Stromal cell of bone marrow (primary cell): ENCODE data around the gene ADAMTSL4.
"Not testable (repeated sequence)": the region's sequence is repeated elsewhere in the genome, so short reads cannot be mapped to it uniquely, and the experiment has no call there.

Source experiments
- DNase-seq: peaks from one replicate; pipeline ENCODE4 v3.0.0-alpha.2; 2012; ENCODE audit warnings: low read depth

The ADAMTSL4 gene

DNA sequence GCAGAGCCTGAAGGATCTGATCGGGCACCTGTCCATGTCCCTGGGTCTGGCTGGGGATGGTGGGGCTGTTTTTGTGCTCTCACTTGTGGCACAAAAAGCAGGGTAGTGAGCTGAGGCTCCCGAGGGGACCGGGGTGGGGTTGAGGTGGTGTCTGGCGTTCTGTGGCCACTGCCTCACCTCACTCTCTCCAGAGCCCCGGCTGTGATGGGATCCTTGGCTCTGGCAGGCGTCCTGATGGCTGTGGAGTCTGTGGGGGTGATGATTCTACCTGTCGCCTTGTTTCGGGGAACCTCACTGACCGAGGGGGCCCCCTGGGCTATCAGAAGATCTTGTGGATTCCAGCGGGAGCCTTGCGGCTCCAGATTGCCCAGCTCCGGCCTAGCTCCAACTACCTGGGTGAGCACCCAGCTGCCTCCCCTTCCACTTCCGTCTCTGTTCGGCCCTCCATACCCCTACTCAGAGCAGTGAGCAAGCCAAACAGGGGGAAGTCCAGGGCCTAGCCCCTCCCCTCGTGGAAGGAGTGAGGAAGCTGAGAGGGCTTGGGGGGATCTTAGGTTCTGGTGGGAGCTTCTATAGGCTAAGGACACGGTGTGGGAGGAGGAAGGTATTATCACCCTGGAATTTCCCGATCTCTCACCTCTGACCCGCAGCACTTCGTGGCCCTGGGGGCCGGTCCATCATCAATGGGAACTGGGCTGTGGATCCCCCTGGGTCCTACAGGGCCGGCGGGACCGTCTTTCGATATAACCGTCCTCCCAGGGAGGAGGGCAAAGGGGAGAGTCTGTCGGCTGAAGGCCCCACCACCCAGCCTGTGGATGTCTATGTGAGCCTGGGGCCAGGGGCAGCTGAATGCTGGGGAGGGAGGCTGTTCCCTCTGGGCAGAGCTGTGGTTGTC is 7.0 kb downstream of the ADAMTSL4 start:
- no peak for DNase-seq

DNA sequence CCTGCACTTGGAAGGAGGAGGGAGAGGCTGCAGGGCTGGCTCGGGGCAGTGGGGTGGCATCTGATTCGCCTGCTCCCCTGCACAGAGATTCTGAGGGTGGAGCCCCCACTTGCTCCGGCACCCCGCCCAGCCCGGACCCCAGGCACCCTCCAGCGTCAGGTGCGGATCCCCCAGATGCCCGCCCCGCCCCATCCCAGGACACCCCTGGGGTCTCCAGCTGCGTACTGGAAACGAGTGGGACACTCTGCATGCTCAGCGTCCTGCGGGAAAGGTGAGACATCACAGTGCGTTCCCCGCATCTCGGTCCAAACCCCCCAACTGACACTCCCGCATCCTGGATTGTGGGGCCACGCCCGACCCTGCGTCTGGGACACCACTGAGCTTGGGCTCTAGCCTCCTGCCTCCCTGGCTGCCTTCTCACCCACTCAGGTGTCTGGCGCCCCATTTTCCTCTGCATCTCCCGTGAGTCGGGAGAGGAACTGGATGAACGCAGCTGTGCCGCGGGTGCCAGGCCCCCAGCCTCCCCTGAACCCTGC is 7.9 kb downstream of the ADAMTSL4 start:
- no peak for DNase-seq

DNA sequence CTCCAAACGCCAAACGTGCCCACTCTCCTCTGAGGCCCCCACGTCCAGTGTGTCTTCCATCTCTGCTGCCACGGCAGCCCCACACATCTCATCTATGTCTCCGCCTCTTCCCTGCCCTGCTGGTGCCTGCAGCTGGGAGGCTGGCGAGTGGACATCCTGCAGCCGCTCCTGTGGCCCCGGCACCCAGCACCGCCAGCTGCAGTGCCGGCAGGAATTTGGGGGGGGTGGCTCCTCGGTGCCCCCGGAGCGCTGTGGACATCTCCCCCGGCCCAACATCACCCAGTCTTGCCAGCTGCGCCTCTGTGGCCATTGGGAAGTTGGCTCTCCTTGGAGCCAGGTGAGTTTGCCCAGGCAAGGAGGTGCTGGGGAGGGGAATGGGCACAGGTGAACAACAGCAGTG is 8.6 kb downstream of the ADAMTSL4 start:
- no peak for DNase-seq

DNA sequence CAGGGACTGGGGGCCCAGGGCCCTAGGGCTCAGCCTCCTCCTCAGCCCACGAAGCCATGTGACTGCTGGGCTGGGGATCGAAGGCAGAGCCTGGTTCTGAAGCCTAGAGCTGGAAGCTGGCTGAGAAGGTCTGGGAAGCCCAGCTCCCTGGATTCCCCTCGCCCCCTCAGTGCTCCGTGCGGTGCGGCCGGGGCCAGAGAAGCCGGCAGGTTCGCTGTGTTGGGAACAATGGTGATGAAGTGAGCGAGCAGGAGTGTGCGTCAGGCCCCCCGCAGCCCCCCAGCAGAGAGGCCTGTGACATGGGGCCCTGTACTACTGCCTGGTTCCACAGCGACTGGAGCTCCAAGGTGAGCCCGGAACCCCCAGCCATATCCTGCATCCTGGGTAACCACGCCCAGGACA is 9.1 kb downstream of the ADAMTSL4 start:
- no peak for DNase-seq

DNA sequence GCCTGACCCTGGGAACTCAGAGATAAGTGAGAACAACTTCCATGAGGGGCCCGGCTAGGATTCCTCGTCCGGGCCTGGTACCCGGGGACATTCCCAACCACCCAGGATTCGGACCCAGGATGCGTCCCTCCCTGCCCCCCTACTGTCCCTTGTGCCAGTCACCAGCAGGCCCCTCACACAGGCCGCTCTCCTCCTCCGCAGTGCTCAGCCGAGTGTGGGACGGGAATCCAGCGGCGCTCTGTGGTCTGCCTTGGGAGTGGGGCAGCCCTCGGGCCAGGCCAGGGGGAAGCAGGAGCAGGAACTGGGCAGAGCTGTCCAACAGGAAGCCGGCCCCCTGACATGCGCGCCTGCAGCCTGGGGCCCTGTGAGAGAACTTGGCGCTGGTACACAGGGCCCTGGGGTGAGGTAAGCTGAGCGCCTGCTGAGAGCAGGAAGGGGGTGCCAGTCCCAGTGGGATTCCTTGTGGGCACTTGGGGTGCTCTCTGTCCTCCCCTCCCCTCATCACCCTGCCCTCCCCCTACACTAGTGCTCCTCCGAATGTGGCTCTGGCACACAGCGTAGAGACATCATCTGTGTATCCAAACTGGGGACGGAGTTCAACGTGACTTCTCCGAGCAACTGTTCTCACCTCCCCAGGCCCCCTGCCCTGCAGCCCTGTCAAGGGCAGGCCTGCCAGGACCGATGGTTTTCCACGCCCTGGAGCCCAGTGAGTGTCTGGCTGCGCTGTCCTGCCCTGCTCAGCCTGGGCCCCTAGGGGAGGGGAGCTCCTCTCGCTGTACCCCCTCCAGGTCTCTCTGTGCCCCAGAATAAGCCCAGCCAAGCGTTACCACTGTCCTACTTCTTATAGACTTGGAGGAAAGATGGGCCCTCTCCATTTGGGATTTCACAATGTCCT is 9.8 kb downstream of the ADAMTSL4 start:
- DNase-seq = no peak

DNA sequence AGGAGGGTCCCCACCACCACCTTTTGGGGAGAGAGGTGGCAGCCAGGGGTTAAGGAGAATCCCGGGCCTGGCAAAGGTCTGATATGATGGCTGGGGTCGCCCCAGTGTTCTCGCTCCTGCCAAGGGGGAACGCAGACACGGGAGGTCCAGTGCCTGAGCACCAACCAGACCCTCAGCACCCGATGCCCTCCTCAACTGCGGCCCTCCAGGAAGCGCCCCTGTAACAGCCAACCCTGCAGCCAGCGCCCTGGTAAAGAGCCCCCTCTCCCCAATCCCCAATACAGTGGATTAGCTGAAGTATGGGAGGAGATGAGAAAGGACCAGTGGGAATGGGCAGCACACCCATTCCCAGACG is 10.4 kb downstream of the ADAMTSL4 start:
- no peak for DNase-seq

DNA sequence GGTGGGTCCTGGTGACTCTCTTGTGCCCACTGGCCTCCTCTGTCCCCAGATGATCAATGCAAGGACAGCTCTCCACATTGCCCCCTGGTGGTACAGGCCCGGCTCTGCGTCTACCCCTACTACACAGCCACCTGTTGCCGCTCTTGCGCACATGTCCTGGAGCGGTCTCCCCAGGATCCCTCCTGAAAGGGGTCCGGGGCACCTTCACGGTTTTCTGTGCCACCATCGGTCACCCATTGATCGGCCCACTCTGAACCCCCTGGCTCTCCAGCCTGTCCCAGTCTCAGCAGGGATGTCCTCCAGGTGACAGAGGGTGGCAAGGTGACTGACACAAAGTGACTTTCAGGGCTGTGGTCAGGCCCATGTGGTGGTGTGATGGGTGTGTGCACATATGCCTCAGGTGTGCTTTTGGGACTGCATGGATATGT is 10.8 kb downstream of the ADAMTSL4 start:
- no peak for DNase-seq

DNA sequence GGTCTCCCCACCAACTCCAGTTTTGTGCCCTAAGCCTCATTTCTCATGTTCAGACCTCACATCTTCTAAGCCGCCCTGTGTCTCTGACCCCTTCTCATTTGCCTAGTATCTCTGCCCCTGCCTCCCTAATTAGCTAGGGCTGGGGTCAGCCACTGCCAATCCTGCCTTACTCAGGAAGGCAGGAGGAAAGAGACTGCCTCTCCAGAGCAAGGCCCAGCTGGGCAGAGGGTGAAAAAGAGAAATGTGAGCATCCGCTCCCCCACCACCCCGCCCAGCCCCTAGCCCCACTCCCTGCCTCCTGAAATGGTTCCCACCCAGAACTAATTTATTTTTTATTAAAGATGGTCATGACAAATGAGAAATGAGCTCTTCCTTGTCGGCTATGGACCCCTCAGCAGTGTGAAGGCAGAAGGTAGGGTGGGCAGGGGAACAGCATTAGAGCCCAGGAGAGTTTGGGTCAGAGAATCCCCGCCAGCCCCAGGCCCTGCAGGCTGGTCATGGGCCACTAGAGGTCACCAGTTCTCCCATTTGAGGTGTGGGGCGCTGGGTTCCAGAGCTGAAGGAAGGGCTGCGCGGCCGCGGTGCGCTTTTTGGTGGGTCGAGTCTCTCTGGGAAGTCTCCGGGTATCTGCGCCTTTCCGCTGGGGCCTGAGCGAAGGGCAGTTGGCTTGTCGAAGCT is 11.5 kb downstream of the ADAMTSL4 start:
- no peak for DNase-seq

DNA sequence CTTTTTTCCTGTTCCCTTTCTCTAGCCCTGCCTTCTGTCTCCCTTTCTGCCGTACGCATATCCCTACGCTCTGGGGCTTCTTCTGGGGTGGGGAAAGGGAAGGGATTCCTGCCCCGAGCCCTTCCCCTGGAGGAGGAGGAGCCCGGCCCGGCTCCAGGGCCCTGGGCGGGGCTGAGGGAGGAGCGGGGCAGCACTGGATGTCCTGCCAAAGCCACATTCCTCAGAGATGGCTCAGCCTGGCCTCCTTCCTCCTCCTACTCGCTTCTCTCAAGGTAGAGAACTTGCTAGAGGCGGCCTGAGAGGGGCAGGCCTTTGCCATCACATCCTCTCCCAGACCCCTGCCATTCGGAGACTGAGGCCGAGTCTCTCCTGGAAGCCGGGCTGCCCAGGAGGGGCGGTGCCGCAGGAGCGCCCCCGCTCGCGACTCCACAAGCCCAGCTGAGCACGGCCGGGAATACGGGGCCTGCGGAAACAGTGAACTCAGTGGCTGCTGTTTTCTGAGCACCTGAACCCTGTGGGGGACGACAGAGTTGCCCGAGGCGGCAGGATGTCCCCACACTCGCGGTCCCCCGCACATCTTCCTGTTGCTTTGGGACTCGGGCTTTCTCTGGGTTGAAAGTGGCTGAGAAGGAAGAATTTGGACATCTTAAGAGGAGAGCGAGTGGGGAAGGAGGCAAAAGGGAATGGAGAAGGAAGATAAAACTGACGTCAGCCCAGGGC is 12.2 kb downstream of the ADAMTSL4 start:
- DNase-seq = peak; percentile 97

DNA sequence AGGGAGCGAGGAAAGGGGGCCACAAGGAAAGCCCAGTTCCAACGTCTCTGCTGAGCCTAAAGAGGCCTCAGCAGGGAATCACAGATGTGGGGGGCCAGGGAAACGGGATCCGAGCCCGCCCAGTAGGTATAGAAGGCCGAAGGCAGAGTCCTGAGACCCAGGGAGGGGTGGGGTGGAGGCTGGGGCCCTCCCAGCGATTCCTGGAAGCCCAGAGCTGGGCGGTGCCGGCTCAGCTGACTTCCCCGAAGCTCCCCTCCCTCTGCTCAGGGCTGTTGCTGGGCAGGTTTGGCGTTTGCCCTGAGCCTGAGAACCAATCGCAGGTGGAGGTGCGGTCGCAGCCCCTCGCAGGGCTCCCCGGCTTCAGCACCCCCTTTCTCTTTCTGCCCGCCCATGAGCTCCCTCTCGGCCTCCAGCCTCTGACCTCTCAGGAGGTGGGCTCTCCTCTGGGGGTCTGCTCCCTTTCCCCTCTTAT is 12.8 kb downstream of the ADAMTSL4 start:
- DNase-seq = peak; percentile 87

DNA sequence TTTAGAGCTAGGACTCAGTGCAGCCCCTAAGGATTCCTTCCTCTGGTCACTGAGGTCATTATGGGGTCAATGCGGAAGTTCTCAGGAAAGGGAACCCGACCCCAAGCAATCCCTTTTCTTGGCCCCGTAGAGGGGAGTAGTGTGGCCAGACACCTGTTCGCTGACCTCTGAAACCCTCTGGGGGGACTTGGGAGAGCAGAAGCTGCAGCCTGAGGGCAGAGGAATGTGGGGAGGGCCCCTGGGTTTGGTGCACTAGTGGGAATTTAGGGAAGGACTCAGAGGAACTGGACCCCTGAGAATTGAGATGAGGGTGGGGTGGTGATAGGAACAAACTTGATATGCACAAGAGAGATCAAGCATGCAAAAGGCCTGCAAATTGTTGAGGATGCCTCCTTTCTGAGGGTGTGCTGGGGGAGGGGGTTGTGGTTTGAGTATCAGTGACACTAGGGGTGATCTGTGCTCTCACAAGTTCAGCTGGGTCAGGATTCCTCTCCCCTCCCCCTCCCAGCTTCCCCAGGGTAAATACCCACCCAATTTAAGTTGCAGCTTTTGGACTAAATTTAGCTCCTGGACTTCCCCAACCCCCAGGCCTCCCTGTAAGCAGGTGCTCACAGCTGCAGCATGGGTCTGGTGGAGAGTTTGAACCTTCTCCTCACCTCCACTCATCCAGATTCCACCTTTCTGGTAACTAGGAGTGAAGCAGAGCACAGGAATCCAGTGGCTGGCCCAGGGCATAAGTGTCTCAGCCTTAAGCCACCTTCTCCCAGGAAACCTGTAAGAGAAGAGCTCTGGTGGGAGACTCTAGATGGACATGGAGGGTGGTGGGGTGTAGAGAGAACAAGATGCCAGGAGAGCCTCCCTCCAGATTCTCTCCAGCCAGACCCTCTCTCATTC is 13.5 kb downstream of the ADAMTSL4 start:
- no peak for DNase-seq

DNA sequence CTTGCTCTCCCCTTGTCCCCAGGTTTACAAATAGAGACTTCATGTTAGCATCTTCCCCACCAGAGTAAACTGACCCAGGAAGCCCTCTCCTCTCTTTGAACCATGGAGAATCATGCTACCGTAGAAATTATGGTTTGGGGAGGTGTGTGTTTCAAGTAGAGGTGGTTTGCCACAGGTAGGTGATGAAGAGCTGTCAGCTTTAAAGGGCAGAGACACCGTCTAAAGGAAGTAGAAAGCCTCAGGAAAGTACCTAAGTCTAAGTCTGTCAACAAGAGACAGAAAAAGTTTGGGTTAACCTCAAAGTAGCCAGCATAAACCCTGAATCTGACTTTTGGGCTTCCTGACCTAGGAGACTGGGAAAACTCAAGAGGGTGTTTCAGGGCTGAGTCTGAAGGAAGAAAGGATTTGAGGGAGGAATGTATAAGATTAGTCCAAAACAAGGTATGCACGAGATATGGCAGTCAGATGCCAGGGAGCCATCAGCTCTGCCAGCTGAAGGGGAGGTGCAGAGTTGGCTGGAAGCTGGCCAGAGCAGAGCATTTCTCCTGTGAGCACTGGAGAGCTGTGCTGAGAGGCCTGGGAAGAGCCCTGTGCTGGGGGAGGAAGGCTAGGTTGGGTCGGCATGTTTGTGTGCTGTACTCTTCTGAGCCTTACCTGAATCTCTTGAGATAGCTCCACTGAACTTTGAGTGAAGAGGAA is 14.3 kb downstream of the ADAMTSL4 start:
- DNase-seq = no peak

DNA sequence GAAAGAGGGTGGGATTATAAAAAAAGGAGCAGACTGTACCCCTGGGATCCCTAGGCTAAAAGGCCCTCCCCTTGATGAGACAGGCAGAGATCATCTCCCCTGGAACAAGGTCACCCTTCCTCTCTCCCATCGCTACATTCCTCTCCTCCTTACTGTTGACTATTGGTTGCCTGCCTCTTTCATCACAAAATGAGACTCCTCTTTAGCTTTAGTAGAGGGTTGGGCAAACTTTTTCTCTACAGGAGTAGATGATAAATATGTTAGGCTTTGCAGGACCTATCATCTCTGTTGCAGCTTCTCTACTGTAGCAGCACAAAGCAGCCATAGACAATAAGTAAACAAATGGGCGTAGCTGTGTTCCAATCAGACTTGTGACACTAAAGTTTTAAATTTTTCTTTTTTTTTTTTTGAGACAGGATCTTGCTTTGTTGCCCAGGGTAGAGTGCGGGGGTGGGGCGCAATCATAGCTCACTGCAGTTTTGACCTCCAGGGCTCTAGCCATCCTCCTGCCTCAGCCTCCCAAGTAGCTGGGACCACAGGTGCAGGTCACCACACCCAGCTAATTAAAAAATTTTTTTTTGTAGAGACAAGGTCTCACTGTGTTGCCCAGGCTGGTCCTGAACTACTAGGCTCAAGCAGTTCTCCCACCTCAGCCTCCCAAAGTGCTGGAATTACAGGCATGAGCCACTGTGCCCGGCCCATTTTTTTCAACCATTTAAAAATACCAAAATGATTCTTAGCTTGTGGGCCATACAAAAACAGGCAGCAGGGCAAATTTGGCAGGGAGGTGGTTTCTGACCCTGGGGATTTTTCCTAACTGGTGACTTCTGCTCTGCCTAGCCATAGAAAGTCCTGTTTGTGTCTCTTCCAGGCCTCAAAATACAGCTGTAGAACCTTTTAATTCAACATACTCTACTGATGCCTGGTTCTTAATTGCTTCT is 15.1 kb downstream of the ADAMTSL4 start:
- no peak for DNase-seq

DNA sequence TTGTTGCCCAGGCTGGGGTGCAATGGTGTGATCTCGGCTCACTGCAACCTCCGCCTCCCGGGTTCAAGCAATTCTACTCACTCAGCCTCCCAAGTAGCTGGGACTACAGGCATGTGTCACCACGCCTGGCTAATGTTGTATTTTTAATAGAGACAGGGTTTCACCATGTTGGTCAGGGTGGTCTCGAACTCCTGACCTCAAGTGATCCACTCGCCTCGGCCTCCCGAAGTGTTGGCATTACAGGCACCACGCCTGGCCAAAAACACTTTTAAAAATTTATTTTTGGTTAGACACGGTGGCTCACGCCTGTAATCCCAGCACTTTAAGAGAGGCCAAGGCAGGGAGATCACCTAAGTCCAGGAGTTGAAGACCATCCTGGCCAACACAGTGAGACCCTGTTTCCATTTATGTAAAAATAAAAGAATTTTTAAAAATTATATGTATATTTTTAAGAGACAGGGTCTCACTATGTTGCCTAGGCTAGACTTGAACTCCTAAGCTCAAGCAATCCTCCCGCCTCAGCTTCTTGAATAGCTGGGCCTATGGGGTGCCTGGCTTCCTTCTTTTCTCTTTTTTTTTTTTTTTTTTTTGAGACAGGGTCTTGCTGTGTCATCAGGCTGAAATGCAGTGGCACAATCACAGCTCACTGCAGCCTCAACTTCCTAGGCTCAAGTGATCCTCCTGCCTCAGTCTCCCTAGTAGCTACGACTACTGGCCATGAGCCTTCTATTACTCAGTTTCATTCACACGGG is 16.2 kb downstream of the ADAMTSL4 start:
- not testable (repeated sequence) for DNase-seq

DNA sequence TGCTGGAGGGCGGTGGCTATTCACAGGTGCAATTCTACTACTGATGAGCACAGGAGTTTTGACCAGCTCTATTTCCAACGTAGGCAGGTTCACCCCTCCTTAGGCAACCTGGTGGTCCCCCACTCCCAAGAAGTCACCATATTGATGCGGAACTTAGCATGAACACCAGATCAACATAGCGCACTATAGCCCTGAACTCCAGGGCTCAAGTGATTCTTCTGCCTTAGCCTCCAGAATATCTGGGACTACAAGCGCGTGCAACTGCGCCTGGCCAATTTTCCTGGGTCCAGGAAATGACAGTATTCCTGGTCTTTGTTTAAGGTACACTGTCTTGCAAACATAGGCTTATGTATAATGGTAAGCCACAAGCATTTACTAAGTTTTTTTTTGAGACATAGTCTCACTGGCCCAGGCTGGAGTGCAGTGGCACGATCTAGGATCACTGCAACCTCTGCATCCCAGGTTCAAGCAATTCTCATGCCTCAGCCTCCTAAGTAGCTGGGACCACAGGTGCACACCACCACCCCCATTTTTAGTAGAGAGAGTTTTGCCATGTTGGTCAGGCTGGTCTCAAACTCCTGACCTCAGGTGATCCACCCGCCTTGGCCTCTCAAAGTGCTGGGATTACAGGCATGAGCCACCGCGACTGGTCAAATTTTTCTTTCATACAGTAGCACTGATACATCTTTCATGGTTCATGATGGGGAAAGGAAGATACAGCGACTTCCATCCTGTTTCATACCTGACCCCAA is 17.6 kb downstream of the ADAMTSL4 start:
- DNase-seq = no peak

DNA sequence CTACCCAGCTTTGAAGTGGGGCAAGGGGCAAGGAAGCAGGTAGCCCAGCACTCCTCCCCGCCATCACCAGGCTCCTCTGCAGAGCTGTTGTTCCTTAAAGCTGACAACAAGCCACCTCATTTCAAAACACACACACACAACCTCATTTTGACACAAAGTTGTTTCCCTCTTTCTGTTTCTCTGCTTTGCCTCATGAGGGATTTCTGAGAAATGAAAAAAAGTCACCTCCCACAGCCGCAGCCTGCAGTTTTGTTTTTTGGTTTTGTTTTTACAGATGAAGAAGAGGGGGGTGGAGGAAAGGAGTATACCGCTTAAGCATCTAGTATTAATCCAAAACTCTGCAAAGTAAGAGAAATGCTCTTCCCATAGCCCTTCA is 18.1 kb downstream of the ADAMTSL4 start:
- no peak for DNase-seq
